Mucosa of rectum (tissue), 2 donors: Measurements from ENCODE around the gene CAB39.

Source experiments
- H3K27ac ChIP-seq, 2 donors: one replicate each; pipeline ENCODE4 v1.7.0; 2013; ENCODE audit warnings: inconsistent platforms in 2 of 2, low read depth in 2 of 2, low read length in 2 of 2
- H3K27me3 ChIP-seq, 2 donors: one replicate each; pipeline ENCODE4 v1.7.0; 2013; ENCODE audit warnings: low read length in 2 of 2; ENCODE audit not compliant: control insufficient read depth in 2 of 2, insufficient read depth in 2 of 2
- H3K36me3 ChIP-seq, 2 donors: one replicate each; pipeline ENCODE4 v1.7.0; 2013; ENCODE audit warnings: low read length in 2 of 2; ENCODE audit not compliant: control insufficient read depth in 2 of 2, insufficient read depth in 2 of 2
- H3K4me1 ChIP-seq, 2 donors: one replicate each; pipeline ENCODE4 v1.7.0; 2013; ENCODE audit warnings: low read length in 2 of 2, mild to moderate bottlenecking in 1 of 2; ENCODE audit not compliant: control insufficient read depth in 2 of 2, insufficient read depth in 2 of 2
- H3K4me3 ChIP-seq, 2 donors: one replicate each; pipeline ENCODE4 v1.7.0; 2013; ENCODE audit warnings: low read length in 2 of 2
- H3K9ac ChIP-seq, 2 donors: one replicate each; pipeline ENCODE4 v1.7.0; 2013; ENCODE audit warnings: low read length in 2 of 2, low read depth in 1 of 2, mild to moderate bottlenecking in 1 of 2
- H3K9me3 ChIP-seq, 2 donors: one replicate each; pipeline ENCODE4 v1.7.0; 2013; ENCODE audit warnings: low read length in 2 of 2; ENCODE audit not compliant: control insufficient read depth in 2 of 2
- donor health status: healthy.
- donor health status: Normal muscosa, but diverticular disease.

Gene CAB39

GRCh38 chr2:230778350-230779063, 65.9 kb downstream of the CAB39 start:
- Histone ChIP-seq H3K9ac (no peak overlapping the region), H3K36me3 (peaks cover 2 to 11% of the 10 kb centered on the region in 2 donors), H3K27ac (no peak overlapping the region), H3K4me1 (peaks cover 0 to 4% of the 10 kb centered on the region in 2 donors), H3K4me3 (no peak overlapping the region), H3K27me3 (no peaks in the 10 kb centered on the region), H3K9me3 (no peaks in the 10 kb centered on the region)

GRCh38 chr2:230779126-230779525, 66.5 kb downstream of the CAB39 start:
- H3K9me3 ChIP-seq: no peaks in the 10 kb centered on the region
- H3K4me1 ChIP-seq: peaks cover 0 to 4% of the 10 kb centered on the region in 2 donors
- no peak overlapping the region for H3K9ac ChIP-seq
- H3K27me3 ChIP-seq: no peaks in the 10 kb centered on the region
- no peak overlapping the region for H3K4me3 ChIP-seq
- H3K36me3 ChIP-seq: peaks cover 2 to 11% of the 10 kb centered on the region in 2 donors
- no peak overlapping the region for H3K27ac ChIP-seq

- Histone ChIP-seq H3K27ac (no peak overlapping the region), H3K9ac (no peak overlapping the region), H3K9me3 (no peaks in the 10 kb centered on the region), H3K4me3 (no peak overlapping the region), H3K36me3 (peaks cover 2 to 11% of the 10 kb centered on the region in 2 donors), H3K4me1 (no peaks in the 10 kb centered on the region), H3K27me3 (no peaks in the 10 kb centered on the region)
Observed at GRCh38 chr2:230779607-230780006, 67.0 kb downstream of the CAB39 start.

GRCh38 chr2:230781130-230781797, 68.6 kb downstream of the CAB39 start:
- peaks cover 2 to 8% of the 10 kb centered on the region in 2 donors for H3K36me3 ChIP-seq
- H3K27me3 ChIP-seq: no peaks in the 10 kb centered on the region
- H3K9me3 ChIP-seq: no peaks in the 10 kb centered on the region
- H3K4me3 ChIP-seq: no peak overlapping the region
- H3K9ac ChIP-seq: no peak overlapping the region
- no peak overlapping the region for H3K27ac ChIP-seq
- H3K4me1 ChIP-seq: no peaks in the 10 kb centered on the region

- no peaks in the 10 kb centered on the region for H3K4me1 ChIP-seq
- no peak overlapping the region for H3K27ac ChIP-seq
Observed at GRCh38 chr2:230783101-230783500, 70.5 kb downstream of the CAB39 start.

GRCh38 chr2:230784795-230785194, 72.2 kb downstream of the CAB39 start:
- H3K4me1 ChIP-seq: no peaks in the 10 kb centered on the region
- H3K4me3 ChIP-seq: no peak overlapping the region
- H3K27me3 ChIP-seq: no peaks in the 10 kb centered on the region
- H3K27ac ChIP-seq: no peak overlapping the region
- no peak overlapping the region for H3K9ac ChIP-seq
- H3K36me3 ChIP-seq: peaks cover 11 to 12% of the 10 kb centered on the region in 2 donors
- peaks cover 2 to 5% of the 10 kb centered on the region in 2 donors for H3K9me3 ChIP-seq

More at GRCh38 chr2:230783101-230783500, 70.5 kb downstream of the CAB39 start:
- Histone ChIP-seq H3K9ac (no peak overlapping the region), H3K36me3 (peaks cover 2 to 6% of the 10 kb centered on the region in 2 donors), H3K27me3 (no peaks in the 10 kb centered on the region), H3K4me3 (no peak overlapping the region), H3K9me3 (peaks cover 0 to 2% of the 10 kb centered on the region in 2 donors)

GRCh38 chr2:230785346-230785745, 72.7 kb downstream of the CAB39 start:
- Histone ChIP-seq H3K4me3 (no peak overlapping the region), H3K9me3 (peaks cover 2 to 5% of the 10 kb centered on the region in 2 donors), H3K9ac (no peak overlapping the region), H3K36me3 (peaks cover 12 to 14% of the 10 kb centered on the region in 2 donors), H3K4me1 (no peaks in the 10 kb centered on the region), H3K27ac (no peak overlapping the region), H3K27me3 (no peaks in the 10 kb centered on the region)

GRCh38 chr2:230787101-230787500, 74.5 kb downstream of the CAB39 start:
- Histone ChIP-seq H3K9ac (no peak overlapping the region), H3K9me3 (peaks cover 2 to 5% of the 10 kb centered on the region in 2 donors), H3K36me3 (peaks cover 15 to 25% of the 10 kb centered on the region in 2 donors), H3K27me3 (no peaks in the 10 kb centered on the region), H3K27ac (no peak overlapping the region), H3K4me1 (no peaks in the 10 kb centered on the region), H3K4me3 (no peak overlapping the region)

GRCh38 chr2:230788554-230789175, 76.0 kb downstream of the CAB39 start:
- peaks cover 22 to 30% of the 10 kb centered on the region in 2 donors for H3K36me3 ChIP-seq

GRCh38 chr2:230790981-230791380, 78.3 kb downstream of the CAB39 start:
- Histone ChIP-seq H3K4me3 (no peak overlapping the region), H3K36me3 (peaks cover 26 to 43% of the 10 kb centered on the region in 2 donors), H3K4me1 (peaks cover 14% of the 10 kb centered on the region in 2 donors), H3K27me3 (no peaks in the 10 kb centered on the region), H3K9me3 (peaks cover 2 to 5% of the 10 kb centered on the region in 2 donors), H3K27ac (no peak overlapping the region), H3K9ac (no peak overlapping the region)

More at GRCh38 chr2:230788554-230789175, 76.0 kb downstream of the CAB39 start:
- H3K27ac ChIP-seq: no peak overlapping the region
- no peak overlapping the region for H3K9ac ChIP-seq
- H3K9me3 ChIP-seq: peaks cover 2 to 5% of the 10 kb centered on the region in 2 donors
- no peaks in the 10 kb centered on the region for H3K27me3 ChIP-seq
- H3K4me3 ChIP-seq: no peak overlapping the region
- peaks cover 2 to 4% of the 10 kb centered on the region in 2 donors for H3K4me1 ChIP-seq
